ENCODE measurements around the gene MAVS. TPM values are rescaled to one million over a fixed set of nuclear protein-coding genes. Genes with fewer than 3 reads are reported as not detected.

The MAVS gene
- total RNA-seq, 1 donor from 2014 or later, result 44.9 TPM

DNA sequence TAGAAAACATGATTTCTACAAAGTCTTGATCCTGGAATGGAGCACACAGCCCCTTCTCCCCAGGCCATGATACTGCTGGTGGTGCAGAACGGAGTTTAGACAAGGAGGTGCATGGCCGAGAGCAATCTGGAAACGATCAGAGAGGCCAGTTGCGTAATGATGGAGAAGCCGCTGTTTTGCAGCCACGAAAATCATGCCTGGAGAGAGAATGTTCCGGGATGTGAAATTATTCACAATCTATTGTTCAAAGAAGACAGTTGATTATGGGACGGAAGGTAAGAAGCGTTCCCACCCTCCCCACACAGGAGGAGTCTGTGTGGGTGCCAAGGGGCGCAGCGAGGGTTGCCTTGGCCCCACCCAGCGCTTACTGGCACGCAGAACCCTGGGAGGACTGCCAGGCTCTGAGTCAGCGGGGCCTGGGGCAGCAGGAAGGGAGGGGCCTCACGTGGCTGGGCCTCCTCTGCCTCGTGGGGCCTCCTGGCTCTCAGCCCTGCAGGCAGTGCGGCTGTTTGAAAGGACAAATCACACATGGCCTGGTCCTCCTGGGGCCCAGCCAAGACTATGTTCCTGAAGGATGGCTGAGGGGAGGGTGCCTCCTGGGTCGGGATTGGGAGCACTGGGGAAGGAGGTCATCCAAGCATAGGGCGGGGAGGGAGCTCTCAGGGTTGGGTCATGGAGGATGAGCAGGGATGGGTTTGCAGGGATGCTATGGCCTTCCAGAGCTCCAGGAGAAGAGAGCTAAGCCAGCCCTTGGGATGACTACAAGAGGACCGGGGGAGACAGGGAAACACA is 35.0 kb upstream of the MAVS start:
- Histone ChIP-seq H3K4me3 (peak overlapping the region; percentile 63), H3K4me1 (peaks cover 57% of the 10 kb centered on the region), H3K9me3 (replicated peaks) (no peaks in the 10 kb centered on the region), H3K27me3 (ENCODE audit: low read depth) (no peaks in the 10 kb centered on the region), H3K36me3 (no peaks in the 10 kb centered on the region), H3K27ac (replicated peaks) (peak overlapping the region; percentile 97)
- peak; percentile 99 for DNase-seq
- intact Hi-C loops (cut with micrococcal nuclease), result no loop called here
- TF ChIP-seq, protein P1, sequence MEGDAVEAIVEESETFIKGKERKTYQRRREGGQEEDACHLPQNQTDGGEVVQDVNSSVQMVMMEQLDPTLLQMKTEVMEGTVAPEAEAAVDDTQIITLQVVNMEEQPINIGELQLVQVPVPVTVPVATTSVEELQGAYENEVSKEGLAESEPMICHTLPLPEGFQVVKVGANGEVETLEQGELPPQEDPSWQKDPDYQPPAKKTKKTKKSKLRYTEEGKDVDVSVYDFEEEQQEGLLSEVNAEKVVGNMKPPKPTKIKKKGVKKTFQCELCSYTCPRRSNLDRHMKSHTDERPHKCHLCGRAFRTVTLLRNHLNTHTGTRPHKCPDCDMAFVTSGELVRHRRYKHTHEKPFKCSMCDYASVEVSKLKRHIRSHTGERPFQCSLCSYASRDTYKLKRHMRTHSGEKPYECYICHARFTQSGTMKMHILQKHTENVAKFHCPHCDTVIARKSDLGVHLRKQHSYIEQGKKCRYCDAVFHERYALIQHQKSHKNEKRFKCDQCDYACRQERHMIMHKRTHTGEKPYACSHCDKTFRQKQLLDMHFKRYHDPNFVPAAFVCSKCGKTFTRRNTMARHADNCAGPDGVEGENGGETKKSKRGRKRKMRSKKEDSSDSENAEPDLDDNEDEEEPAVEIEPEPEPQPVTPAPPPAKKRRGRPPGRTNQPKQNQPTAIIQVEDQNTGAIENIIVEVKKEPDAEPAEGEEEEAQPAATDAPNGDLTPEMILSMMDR (IDR thresholded peaks at IDR 0.05; ENCODE audit: borderline replicate concordance), result no peak

DNA sequence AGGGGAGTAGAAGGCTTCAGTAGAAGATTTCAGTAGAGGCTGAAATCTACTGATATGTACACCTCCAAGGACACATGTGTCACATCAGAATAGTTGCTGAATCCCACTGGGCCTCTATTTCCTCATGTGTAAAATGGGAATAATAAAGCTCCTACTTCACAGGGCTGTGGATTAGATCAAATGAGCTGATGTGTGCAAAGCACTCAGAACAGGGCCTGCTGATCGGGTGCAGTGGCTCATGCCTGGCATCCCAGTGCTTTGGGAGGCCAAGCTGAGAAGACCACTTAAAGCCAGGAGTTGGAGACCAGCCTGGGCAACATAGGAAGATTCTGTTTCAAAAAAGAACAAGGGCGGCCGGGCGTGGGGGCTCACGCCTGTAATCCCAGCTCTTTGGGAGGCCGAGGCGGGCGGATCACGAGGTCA is 34.4 kb upstream of the MAVS start:
- Histone ChIP-seq H3K9me3 (replicated peaks) (no peaks in the 10 kb centered on the region), H3K27me3 (ENCODE audit: low read depth) (no peaks in the 10 kb centered on the region), H3K4me1 (peaks cover 51% of the 10 kb centered on the region), H3K27ac (replicated peaks) (peak overlapping the region; percentile 97), H3K4me3 (peak overlapping the region; percentile 63), H3K36me3 (no peaks in the 10 kb centered on the region)
- TF ChIP-seq, protein P1 (IDR thresholded peaks at IDR 0.05; ENCODE audit: borderline replicate concordance), result no peak
- intact Hi-C loops (cut with micrococcal nuclease), result no loop called here
- DNase-seq, result no peak

DNA sequence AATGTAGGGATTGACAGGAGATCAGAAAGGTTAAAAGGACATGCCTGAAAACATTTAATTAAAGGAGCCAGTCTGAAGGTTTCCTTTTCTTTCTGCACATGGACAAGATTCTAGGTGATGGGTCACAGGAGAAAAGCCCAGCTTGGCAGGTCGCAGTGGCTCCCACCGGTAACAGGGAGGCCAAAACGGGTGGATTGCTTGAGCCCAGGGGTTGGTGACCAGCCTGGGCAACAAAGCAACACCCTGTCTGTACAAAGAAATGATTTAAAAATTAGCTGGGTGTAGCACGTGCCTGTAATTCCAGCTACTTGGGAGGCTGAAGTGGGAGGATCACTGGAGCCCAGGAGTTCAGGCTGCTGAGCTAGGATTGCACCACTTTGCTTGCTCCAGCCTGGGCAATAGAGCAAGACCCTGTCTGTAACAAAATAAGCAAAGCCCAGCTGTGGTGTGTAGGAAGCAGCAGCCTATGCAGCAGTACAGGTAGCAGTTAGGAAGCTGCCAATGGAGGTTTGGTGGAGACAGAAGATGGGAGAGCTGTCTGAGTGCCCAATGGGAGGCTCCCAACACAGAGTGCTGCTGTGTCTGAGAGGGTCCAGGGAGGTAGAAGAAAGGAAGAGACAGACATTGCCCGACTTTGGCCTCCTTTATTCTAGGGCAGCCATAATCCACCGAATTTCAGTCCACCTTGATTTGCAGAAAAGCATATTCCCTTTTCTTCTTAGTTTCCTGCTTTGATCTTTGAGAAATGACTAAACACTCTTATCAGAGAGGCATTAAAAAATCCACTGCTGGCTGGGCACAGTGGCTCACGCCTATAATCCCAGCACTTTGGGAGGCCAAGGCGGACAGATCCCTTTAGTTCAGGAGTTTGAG is 33.4 kb upstream of the MAVS start:
- Histone ChIP-seq H3K9me3 (replicated peaks) (no peaks in the 10 kb centered on the region), H3K27ac (replicated peaks) (peak overlapping the region; percentile 97), H3K4me3 (no peak overlapping the region), H3K36me3 (no peaks in the 10 kb centered on the region), H3K4me1 (peaks cover 48% of the 10 kb centered on the region), H3K27me3 (ENCODE audit: low read depth) (no peaks in the 10 kb centered on the region)
- TF ChIP-seq, protein P1 (IDR thresholded peaks at IDR 0.05; ENCODE audit: borderline replicate concordance), result no peak
- DNase-seq, result no peak
- intact Hi-C loops (cut with micrococcal nuclease), result no loop called here

DNA sequence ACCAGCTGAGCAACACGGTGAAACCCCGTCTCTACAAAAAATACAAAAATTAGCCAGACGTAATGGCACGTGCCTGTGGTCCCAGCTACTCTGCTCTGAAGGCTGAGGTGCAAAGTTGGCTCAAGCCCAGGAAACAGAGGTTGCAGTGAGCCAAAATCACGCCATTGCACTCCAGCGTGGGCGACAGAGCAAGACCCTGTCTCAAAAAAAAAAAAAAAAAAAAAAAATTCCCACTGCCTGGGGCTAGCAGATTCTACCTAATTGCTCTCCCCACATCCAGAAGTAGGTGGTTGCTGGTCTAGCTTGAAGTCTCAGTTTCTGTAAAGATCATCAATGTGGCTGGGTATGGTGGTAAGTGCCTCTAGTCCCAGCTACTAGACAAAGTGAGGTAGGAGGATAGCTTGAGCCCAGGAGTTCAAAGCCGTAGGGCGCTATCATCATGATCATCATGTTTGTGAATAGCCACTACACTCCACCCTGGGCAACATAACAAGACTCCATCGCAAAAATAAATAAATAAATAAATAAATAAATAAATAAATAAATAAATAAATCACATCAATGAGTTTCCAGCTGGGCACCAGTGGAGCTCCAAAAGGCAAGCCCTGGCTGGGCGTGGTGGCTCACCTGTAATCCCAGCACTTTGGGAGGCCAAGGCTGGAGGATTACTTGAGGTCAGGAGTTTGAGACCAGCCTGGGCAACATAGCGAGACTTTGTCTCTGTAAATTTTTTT is 32.6 kb upstream of the MAVS start:
- intact Hi-C loops (cut with micrococcal nuclease), result no loop called here
- Histone ChIP-seq H3K27ac (replicated peaks) (peak overlapping the region; percentile 97), H3K4me1 (peaks cover 49% of the 10 kb centered on the region)

More for the DNA sequence above, 32.6 kb upstream of the MAVS start:
- H3K9me3 ChIP-seq (replicated peaks), result no peaks in the 10 kb centered on the region
- H3K27me3 ChIP-seq (ENCODE audit: low read depth), result no peaks in the 10 kb centered on the region
- TF ChIP-seq, protein P1 (IDR thresholded peaks at IDR 0.05; ENCODE audit: borderline replicate concordance), result no peak
- DNase-seq, result no peak
- H3K4me3 ChIP-seq, result no peak overlapping the region
- H3K36me3 ChIP-seq, result no peaks in the 10 kb centered on the region

All from left ventricle myocardium inferior (tissue), 1 donor.